ENCODE data around the gene KIN.

DNA sequence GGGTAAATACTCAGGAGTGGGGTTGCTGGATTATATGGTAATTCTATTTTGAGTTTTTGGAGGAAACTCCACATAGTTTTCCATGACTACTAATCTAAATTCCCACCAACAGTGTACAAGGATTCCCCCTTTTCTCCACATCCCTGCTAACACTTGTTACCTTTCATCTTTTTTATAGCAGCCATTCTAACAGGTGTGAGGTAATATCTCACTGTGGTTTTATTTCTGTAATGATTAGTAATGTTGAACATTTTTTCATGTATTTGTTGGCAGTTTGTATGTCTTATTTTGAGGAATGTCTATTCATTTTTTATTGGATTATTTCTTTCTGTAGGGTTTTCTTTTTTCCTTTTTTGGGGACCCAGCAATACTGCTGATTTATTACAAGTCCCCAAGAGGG is 45.4 kb upstream of the KIN start:
- TF ChIP-seq, protein P1, sequence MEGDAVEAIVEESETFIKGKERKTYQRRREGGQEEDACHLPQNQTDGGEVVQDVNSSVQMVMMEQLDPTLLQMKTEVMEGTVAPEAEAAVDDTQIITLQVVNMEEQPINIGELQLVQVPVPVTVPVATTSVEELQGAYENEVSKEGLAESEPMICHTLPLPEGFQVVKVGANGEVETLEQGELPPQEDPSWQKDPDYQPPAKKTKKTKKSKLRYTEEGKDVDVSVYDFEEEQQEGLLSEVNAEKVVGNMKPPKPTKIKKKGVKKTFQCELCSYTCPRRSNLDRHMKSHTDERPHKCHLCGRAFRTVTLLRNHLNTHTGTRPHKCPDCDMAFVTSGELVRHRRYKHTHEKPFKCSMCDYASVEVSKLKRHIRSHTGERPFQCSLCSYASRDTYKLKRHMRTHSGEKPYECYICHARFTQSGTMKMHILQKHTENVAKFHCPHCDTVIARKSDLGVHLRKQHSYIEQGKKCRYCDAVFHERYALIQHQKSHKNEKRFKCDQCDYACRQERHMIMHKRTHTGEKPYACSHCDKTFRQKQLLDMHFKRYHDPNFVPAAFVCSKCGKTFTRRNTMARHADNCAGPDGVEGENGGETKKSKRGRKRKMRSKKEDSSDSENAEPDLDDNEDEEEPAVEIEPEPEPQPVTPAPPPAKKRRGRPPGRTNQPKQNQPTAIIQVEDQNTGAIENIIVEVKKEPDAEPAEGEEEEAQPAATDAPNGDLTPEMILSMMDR (IDR thresholded peaks at IDR 0.05), result no peak
- no peak for TF ChIP-seq EZH2 (IDR thresholded peaks at IDR 0.05)
